ENCODE measurements around the gene SLC25A39.

GRCh38 chr17:44282264-44282663, 42.4 kb downstream of the SLC25A39 start:
- no peak for TF ChIP-seq CTCF (IDR thresholded peaks at IDR 0.05)
- no peak for TF ChIP-seq EP300 (IDR thresholded peaks at IDR 0.05; ENCODE audit: low read depth)
- no peak for TF ChIP-seq POLR2A (IDR thresholded peaks at IDR 0.05)

All from transverse colon (tissue), 3 donors.